ENCODE data around the gene GALE.

DNA sequence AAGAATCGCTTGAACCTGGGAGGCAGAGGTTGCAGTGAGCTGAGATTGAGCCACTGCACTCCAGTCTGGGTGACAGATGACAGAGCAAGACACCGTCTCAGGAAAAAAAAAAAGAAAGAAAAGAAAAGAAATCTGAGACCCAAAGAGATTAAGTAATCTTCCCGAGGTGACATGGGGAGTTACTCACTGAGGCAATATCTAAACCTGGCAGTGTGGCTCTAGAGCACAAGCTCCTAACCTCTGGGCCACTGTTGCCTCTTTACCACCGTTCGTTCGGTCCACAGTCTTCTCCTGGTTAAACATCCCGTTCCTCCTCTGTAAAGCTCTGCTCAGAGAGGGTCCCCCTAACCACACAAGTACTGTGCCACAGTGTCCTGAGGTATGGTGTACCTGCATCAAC is 23.2 kb upstream of the GALE start:
- no peak for TF ChIP-seq SMC3 (IDR thresholded peaks at IDR 0.05)
- no peak for TF ChIP-seq JUN (IDR thresholded peaks at IDR 0.05)
- no peak for TF ChIP-seq BHLHE40 (IDR thresholded peaks at IDR 0.05; ENCODE audit: low read depth, low read length)
- TF ChIP-seq KDM1A (IDR thresholded peaks at IDR 0.05; ENCODE audit: low read depth), result no peak
- TF ChIP-seq, protein P1, sequence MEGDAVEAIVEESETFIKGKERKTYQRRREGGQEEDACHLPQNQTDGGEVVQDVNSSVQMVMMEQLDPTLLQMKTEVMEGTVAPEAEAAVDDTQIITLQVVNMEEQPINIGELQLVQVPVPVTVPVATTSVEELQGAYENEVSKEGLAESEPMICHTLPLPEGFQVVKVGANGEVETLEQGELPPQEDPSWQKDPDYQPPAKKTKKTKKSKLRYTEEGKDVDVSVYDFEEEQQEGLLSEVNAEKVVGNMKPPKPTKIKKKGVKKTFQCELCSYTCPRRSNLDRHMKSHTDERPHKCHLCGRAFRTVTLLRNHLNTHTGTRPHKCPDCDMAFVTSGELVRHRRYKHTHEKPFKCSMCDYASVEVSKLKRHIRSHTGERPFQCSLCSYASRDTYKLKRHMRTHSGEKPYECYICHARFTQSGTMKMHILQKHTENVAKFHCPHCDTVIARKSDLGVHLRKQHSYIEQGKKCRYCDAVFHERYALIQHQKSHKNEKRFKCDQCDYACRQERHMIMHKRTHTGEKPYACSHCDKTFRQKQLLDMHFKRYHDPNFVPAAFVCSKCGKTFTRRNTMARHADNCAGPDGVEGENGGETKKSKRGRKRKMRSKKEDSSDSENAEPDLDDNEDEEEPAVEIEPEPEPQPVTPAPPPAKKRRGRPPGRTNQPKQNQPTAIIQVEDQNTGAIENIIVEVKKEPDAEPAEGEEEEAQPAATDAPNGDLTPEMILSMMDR (IDR thresholded peaks at IDR 0.05), result no peak
